NCI-H1417 (cell line): ENCODE measurements around the gene COL5A2.
A peak's percentile ranks its signal among the peaks of the same experiment; 100 is the strongest.

Experiments used
- DNase-seq, 3 experiments: peaks; one replicate each; lab custom pipeline; 2025; lab: John Stamatoyannopoulos, UW

The COL5A2 gene

DNA sequence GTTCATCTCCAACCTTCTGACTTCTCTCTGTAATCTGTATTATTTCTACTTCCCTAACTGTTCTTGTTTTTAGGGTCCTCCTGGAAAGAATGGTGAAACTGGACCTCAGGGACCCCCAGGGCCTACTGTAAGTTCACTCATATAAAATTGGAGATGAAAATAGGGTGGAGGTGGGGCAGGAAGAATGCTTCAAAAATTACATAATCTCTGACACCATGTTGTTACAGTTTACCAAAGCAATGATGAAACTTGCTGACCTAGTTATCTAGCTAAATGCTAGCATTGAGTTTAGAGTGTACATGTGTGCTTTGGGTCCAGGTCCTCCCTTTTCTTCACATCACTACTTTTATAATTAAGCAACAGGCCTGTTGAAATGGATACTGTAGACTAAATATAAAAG, 182.3 kb downstream of the COL5A2 start:
- DNase-seq = no peak

DNA sequence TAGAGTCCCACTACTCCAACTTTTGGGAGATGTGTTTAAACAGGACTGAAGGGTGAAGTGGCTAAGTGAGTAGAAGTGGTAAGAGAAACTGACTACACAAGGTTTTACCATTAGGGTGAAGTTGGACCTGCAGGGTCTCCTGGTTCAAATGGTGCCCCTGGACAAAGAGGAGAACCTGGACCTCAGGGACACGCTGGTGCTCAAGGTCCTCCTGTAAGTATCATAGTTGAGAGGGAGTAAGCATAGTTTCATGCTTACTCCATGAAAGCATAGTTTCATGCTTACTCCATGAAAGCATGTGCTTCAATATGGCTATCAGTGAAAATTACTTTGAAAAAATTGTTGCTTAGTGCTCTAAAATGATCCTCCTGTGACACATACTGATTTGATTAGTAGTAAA, 186.3 kb downstream of the COL5A2 start:
- no peak for DNase-seq

DNA sequence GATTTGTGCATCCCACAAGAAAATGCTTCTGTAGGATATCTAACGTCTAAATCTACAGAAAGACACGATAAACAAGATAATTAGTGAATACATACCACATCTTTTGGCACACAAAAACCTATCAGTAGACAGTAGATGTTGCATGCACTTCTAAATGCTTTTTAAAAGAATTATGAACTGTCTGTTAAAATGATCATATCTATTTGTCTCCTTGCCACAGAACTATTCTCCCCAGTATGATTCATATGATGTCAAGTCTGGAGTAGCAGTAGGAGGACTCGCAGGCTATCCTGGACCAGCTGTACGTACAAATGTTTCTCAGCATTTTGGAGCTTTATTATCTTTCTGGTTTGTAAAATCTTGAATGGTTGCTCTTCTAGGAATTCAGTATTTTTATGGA, 192.7 kb downstream of the COL5A2 start:
- DNase-seq = no peak

- no peak for DNase-seq
These were observed 194.9 kb downstream of the COL5A2 start for GRCh38 chr2:188984680-188985079.

- DNase-seq = peak in 1 of 3 experiments; percentile 4
These were observed 195.5 kb downstream of the COL5A2 start for GRCh38 chr2:188984065-188984491.

DNA sequence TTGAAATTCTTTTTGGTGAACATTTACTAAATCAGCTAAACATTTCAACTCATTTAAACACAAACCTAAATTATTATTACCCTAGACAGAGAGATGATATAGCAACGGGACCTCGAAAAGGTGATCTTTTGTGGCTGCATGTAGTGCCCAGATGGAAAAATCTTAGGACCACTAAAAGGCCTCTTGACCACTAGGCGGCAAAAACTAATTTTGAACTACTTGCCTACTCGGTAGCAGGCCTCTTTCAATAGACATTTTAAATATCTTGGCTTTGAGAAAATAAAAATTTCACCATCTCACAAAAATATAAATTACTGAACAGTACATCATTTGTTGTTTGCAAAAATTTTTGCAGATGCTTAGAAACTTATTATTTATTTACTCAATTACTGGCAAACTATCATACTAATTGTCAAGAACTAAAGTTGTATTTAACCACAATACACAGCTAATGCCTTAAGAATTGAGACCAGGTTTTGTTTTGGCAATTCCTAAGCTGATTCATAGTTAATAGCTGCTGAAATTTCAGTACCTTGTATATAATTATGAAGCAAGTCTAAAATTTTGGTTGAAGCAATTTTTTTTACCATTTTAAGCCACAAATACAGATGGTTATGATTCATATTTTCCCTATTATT, 196.0 kb downstream of the COL5A2 start:
- DNase-seq = peak in 2 of 3 experiments; percentile 7 to 21
